Thymus (tissue), 11 donors: ENCODE measurements around the gene TPST2. TPM values are rescaled to one million over a fixed set of nuclear protein-coding genes. Genes with fewer than 3 reads are reported as not detected.

Experiments
- DNase-seq, 9 donors: peaks; one replicate each; pipeline ENCODE4 v3.0.0-alpha.2; 2013; ENCODE audit warnings: low spot score in 9 of 9, low read depth in 6 of 9, missing footprints in 1 of 9
- H3K27ac ChIP-seq, 2 donors: one replicate each; pipeline ENCODE4 v1.5.1; 2013; ENCODE audit warnings: control low read depth in 1 of 2, low read depth in 1 of 2, low read length in 1 of 2, mild to moderate bottlenecking in 1 of 2, moderate library complexity in 1 of 2
- H3K27me3 ChIP-seq, 2 donors: one replicate each; pipeline ENCODE4 v1.5.1; 2013; ENCODE audit warnings: low read length in 1 of 2; ENCODE audit not compliant: control insufficient read depth in 2 of 2, insufficient read depth in 1 of 2
- H3K36me3 ChIP-seq, 2 donors: one replicate each; pipeline ENCODE4 v1.5.1; 2013; ENCODE audit warnings: low read length in 1 of 2, mild to moderate bottlenecking in 1 of 2, moderate library complexity in 1 of 2; ENCODE audit not compliant: control insufficient read depth in 2 of 2, insufficient read depth in 2 of 2
- H3K4me1 ChIP-seq, 2 donors: one replicate each; pipeline ENCODE4 v1.5.1; 2013; ENCODE audit warnings: low read length in 2 of 2; ENCODE audit not compliant: control insufficient read depth in 2 of 2, insufficient read depth in 2 of 2
- H3K4me3 ChIP-seq, 2 donors: one replicate each; pipeline ENCODE4 v1.5.1; 2013; ENCODE audit warnings: low read length in 2 of 2, control low read depth in 1 of 2, mild to moderate bottlenecking in 1 of 2
- H3K9me3 ChIP-seq, 2 donors: one replicate each; pipeline ENCODE4 v1.5.1; 2013; ENCODE audit warnings: low read length in 1 of 2, mild to moderate bottlenecking in 1 of 2; ENCODE audit not compliant: control insufficient read depth in 2 of 2, insufficient read depth in 1 of 2
- WGBS: extraction: QIAGEN DNeasy Blood & Tissue Kit; methylation state at CpG from one replicate; pipeline ENCODE4 v1.1.7; 2013; 5-methylcytosine and 5-hydroxymethylcytosine counted together
- polyA plus RNA-seq: library from polyadenylated mRNA; stranded (reverse); fragments of 200-250 nt; gene quantifications from one replicate; pipeline ENCODE4 v1.2.3, GENCODE V29; 2013
- total RNA-seq: library from RNA; stranded (reverse); fragments of 120-200 nt; gene quantifications from one replicate; pipeline ENCODE4 v1.2.4, GENCODE V29; 2013
- donor health status: healthy.

TPST2 gene
- total and polyA plus RNA-seq, 2 donors: 17.0 to 20.3 TPM

DNA sequence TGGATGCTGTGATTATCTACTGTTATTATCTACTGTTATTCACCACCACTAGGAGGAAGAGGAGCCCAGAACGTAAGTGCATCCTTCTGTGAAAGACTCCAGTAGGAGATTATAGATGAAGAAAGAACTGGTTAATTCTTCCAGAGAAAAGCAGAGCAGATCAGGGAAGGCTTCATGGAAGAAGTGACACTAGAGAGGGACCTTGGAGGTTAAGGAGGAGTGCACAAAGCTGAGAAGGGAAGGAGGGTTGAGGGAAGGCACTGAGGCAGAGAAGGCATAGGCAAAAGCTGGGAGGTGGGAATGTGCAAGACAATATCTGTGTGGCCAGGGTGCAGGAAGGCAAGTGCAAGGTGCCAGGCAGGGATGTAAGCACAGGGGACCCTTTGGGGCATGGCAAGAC lies 14.4 kb upstream of the TPST2 start:
- WGBS: 89% methylated on average over 1 of the region's 1 CpG

DNA sequence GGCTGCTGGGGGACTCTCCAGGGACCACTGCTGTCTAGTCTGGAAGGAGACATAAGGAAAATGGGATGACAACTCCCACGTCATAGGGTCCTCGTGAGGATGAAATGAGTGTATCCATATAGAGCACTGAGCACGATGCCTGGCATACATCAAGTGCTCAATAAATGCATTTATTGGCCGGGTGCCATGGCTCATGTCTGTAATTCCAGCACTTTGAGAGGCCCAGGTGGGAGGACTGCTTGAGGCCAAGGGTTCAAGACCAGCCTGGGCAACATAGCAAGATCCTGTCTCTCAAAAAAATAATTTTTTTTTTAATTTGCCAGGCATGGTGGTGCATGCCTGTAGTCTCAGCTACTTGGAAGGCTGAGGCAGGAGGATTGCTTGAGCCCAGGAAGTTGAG lies 12.2 kb upstream of the TPST2 start:
- no peaks in the 10 kb centered on the region for H3K27me3 ChIP-seq
- WGBS: 98% methylated on average over 4 of the region's 4 CpGs
- H3K4me3 ChIP-seq: no peak overlapping the region
- H3K36me3 ChIP-seq: no peaks in the 10 kb centered on the region
- H3K9me3 ChIP-seq: no peaks in the 10 kb centered on the region
- no peak for DNase-seq
- peaks cover 0 to 3% of the 10 kb centered on the region in 2 donors for H3K4me1 ChIP-seq
- no peak overlapping the region for H3K27ac ChIP-seq

More for the DNA sequence above, 14.4 kb upstream of the TPST2 start:
- H3K4me1 ChIP-seq: no peaks in the 10 kb centered on the region
- H3K27me3 ChIP-seq: no peaks in the 10 kb centered on the region
- no peak for DNase-seq
- H3K4me3 ChIP-seq: no peak overlapping the region
- H3K27ac ChIP-seq: no peak overlapping the region
- no peaks in the 10 kb centered on the region for H3K9me3 ChIP-seq
- no peaks in the 10 kb centered on the region for H3K36me3 ChIP-seq

DNA sequence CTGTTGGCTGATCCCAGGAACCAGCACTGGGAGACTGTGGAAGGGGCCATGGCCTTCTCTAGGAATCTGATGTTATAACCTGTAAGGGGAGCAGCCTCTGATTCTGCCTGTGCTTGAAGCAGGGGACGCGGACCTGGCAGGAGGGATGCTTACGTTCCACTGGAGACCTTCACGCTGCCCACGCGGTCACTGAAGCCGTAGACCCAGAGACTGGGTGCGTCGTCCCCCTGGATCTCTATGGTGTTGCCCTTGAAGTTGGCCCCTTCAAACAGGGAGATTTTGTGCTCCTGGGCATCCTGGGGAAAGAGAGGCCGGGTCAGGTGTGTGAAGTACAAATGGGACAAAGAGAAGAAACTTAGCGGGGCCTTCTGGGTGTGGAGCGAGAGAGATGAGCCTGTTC lies 11.8 kb upstream of the TPST2 start:
- no peak for DNase-seq
- 96% methylated on average over 12 of the region's 12 CpGs for WGBS
- H3K4me3 ChIP-seq: no peak overlapping the region
- no peak overlapping the region for H3K27ac ChIP-seq
- no peaks in the 10 kb centered on the region for H3K27me3 ChIP-seq
- H3K36me3 ChIP-seq: no peaks in the 10 kb centered on the region
- peaks cover 0 to 7% of the 10 kb centered on the region in 2 donors for H3K4me1 ChIP-seq
- H3K9me3 ChIP-seq: no peaks in the 10 kb centered on the region

DNA sequence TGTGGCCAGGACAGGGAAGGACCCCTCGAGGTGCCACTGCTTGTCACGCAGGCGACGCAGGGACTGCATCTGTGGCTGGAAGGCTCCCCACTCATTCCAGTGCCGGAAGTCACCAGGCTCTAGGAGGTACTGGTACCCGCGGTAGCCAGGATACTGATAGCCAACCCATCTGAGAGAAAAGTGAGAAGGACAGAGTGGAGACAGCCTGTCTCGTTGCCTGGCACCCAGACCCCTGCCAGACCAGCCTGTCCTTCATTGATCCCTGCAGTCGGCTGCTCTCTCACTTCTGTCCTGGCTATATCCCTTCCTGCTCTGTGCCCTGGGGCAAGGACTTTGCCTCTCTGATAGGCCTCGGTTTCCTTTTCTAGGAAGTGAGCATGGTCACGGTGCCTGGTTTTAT lies 9.6 kb upstream of the TPST2 start:
- no peak overlapping the region for H3K27ac ChIP-seq
- H3K4me1 ChIP-seq: peaks cover 0 to 8% of the 10 kb centered on the region in 2 donors
- H3K9me3 ChIP-seq: no peaks in the 10 kb centered on the region
- H3K36me3 ChIP-seq: no peaks in the 10 kb centered on the region
- H3K4me3 ChIP-seq: no peak overlapping the region
- DNase-seq: no peak
- 97% methylated on average over 11 of the region's 11 CpGs for WGBS
- no peaks in the 10 kb centered on the region for H3K27me3 ChIP-seq

DNA sequence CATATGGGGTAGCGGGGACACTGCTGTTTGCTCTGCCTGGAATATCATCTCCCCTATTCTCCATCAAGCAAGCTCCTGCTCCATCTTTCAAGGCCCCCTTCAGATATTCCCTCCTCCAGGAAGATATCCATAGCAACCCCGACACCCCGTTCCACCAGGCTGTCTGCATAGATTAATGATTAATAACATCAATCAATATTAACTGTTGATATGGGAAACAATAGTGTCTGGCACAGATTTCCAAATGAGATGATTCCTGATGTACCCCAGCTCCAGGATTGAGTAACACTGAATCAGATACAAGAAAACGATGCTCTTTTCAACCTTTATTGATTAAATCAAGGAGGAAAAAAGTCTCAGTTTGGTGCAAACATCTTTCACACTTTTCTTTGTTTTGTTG lies 7.5 kb upstream of the TPST2 start:
- no peak overlapping the region for H3K27ac ChIP-seq
- no peak overlapping the region for H3K4me3 ChIP-seq
- H3K36me3 ChIP-seq: no peaks in the 10 kb centered on the region
- no peaks in the 10 kb centered on the region for H3K27me3 ChIP-seq
- 97% methylated on average over 4 of the region's 4 CpGs for WGBS
- no peak for DNase-seq
- no peaks in the 10 kb centered on the region for H3K9me3 ChIP-seq
- H3K4me1 ChIP-seq: peaks cover 3 to 13% of the 10 kb centered on the region in 2 donors

DNA sequence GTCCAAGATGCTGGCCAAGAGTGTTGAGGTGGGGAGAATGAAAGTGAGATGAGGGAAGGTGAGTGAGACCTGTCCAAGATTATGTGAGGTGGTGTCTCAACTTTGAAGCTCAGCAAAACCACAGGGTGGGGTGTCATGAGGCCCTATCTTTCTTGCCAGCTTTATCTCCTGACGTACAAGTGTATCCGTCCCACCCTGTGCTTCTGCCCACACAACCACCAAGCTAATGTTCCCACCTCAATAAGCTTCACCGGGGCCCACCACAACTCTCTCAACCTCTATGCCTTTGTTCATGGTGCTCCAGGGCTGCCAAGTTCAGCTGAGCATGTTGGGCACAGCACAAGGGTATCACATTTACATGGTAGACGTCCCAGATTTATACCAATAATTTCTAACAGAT lies 7.1 kb upstream of the TPST2 start:
- no peaks in the 10 kb centered on the region for H3K36me3 ChIP-seq
- H3K27ac ChIP-seq: no peak overlapping the region
- WGBS: 33% methylated on average over 4 of the region's 4 CpGs
- DNase-seq: peak in 1 of 9 donors; percentile 44
- H3K27me3 ChIP-seq: no peaks in the 10 kb centered on the region
- H3K4me3 ChIP-seq: no peak overlapping the region
- no peaks in the 10 kb centered on the region for H3K9me3 ChIP-seq
- peaks cover 4 to 17% of the 10 kb centered on the region in 2 donors for H3K4me1 ChIP-seq

DNA sequence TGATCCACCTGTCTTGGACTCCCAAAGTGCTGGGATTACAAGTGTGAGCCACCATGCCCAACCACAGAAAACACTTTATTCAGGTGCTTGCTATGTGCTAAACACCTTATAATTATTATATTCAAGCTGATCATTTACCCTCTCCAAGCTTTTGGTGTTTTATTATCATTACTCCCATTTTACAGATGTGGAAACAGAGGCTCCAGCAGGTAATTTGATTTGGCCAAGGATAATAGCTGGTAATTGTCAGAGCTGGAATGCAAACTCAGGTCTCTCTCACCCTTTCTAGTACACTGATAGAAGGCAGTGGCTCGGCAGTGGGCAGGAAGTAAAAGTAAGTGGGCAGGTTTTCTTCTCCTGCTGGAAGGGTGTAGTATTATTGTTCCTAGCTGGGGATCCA lies 3.8 kb upstream of the TPST2 start:
- WGBS: 71% methylated on average over 1 of the region's 1 CpG
- no peak overlapping the region for H3K27ac ChIP-seq
- H3K27me3 ChIP-seq: no peaks in the 10 kb centered on the region
- no peaks in the 10 kb centered on the region for H3K36me3 ChIP-seq
- H3K9me3 ChIP-seq: no peaks in the 10 kb centered on the region
- no peak overlapping the region for H3K4me3 ChIP-seq
- H3K4me1 ChIP-seq: peaks cover 6 to 28% of the 10 kb centered on the region in 2 donors
- no peak for DNase-seq

DNA sequence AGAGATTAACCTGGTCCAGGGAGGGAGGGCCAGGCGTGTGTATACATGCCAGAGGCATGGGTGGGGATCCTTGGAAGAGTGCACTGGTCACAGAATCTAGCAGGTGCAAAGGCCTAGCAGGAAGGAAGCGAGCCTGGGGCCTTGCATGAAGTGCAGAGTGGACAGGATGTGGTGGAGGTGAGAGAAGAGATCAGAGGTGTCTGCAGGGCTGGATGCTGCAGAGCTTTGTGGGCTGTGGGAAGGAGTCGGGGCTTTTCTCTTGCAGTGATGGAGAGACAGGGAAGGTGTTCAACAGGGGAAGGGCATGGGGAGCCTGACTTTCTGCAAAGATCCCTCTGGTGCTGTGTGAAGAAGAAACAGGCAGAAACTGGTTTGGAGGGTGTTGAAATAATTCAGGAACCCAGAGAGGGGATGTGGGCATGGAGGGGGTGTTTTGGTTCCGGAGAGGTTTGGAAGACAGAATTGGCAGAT lies 2.5 kb upstream of the TPST2 start:
- no peak overlapping the region for H3K27ac ChIP-seq
- no peaks in the 10 kb centered on the region for H3K36me3 ChIP-seq
- 13% methylated on average over 4 of the region's 4 CpGs for WGBS
- H3K9me3 ChIP-seq: no peaks in the 10 kb centered on the region
- no peak overlapping the region for H3K4me3 ChIP-seq
- H3K27me3 ChIP-seq: no peaks in the 10 kb centered on the region
- DNase-seq: peak in 2 of 9 donors; percentile 40 to 71
- peaks cover 6 to 28% of the 10 kb centered on the region in 2 donors for H3K4me1 ChIP-seq

DNA sequence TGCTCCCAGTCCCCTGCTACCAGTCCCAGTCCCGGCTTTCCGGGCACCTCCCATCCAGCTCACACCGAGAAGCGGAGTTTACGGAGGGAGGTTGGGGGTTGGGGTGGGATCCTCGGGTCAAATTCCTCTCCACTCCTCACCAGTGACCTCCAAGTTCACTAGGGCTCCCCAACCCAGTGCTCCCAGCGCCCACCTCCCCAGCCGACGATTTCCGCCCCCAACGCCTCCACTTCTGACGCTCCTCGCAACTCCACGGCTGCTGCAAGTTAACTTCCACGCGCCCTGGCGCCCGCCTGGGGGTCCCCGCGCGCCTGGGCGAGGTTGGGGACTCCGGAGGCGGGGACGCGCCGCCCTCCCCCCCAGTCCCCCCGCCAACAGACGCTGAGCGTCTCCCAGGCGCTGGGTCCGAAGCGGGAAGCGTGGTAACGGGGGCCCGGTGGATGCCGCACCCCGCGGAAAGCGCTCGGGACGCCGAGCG lies 526 bp downstream of the TPST2 start:
- H3K4me1 ChIP-seq: peaks cover 6 to 42% of the 10 kb centered on the region in 2 donors

More for the DNA sequence above, 526 bp downstream of the TPST2 start:
- peak in 3 of 9 donors; percentile 23 to 57 (median 37) for DNase-seq
- under 1% methylated on average over 44 of the region's 44 CpGs for WGBS
- no peaks in the 10 kb centered on the region for H3K27me3 ChIP-seq
- no peaks in the 10 kb centered on the region for H3K36me3 ChIP-seq
- H3K9me3 ChIP-seq: no peaks in the 10 kb centered on the region
- H3K27ac ChIP-seq: peak overlapping the region in 1 of 2 donors; percentile 84
- H3K4me3 ChIP-seq: peak overlapping the region; percentile 56 to 93
